Stimulated activated CD8-positive, alpha-beta memory T cell treated with anti-CD3 and anti-CD28 coated beads, Interleukin-7, amount 100 ng/mL, for 48 hours (primary cell): Measurements from ENCODE around the gene LCP1.

ENCODE experiments used
- DNase-seq, 2 donors: peaks; one replicate each; pipeline ENCODE4 v3.0.0-alpha.2; 2020; ENCODE audit warnings: low read depth in 1 of 2; ENCODE audit errors: extremely low read depth in 1 of 2

Gene LCP1

DNA sequence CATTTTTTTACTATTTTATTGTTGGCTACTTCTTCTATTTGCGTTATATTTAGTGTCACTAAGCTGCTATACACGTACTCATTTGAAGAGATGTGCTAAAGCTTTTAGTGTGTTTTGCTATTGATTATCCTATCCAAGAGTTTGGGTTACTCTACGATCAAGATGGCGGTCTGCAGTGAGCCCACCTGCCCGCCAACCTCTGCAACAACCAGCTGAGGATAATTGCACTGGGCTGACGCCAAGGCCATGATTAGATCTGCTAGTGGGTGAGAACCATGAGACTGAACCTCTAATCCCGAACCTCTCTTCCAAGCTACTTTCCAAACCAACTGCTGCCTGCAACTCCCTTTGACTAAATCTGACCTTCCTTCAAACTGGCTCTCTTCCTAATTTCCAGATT lies 78.9 kb downstream of the LCP1 start:
- DNase-seq: no peak

GRCh38 chr13:46102255-46102605 lies 79.7 kb downstream of the LCP1 start:
- no peak for DNase-seq

DNA sequence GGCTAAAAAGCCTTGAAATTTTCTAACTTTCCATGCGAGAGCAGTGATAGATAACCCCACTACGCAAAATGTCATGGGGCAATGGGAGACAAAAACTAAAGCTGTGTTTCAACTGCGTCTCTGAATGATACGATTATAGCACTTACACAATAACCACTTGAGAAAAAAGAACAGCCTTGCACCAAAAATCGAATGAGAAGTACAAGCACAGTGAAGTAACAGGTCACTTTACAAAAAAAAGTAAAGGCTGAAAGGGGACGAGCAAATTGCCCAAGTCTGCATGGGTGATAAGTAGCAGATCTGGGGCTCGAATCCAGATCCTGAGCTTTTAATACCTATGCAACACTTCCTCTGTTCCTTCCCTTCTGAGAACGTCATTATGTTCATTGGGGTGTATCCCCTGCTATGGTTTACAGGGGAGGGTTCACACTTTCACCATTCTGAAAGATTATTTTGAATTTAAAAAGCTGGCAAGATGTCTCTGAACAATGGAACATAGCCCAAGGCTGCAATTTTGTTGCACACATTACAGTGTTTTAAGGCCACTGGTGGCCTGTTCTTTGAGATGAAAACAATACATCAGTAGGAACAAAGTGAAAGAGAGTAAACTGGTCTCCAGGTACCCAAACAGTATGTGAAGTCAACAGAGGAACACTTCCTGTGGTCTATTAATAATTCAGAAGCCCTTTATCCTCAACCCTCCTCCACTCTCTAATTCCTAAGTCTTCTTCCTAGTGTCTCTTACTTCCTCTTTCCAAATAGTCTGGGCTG lies 80.3 kb downstream of the LCP1 start:
- no peak for DNase-seq

DNA sequence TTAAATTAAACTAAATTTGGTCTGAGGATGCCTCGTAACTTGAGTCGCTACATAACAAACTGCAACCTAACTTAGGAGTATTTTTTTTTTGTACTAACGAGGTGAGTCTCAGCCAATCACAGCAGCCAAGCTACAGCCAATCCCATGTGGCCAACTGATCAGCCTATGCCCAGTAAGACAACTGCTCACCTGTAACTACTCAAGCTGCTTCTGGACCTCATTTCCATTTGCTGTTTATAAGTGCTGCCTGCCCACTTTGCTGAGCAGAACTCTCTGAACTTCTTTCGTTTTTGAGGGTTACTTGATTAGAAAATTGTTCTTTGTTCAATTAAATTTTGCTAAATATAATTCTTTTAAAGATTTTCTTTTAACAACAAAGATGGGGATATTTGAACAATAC lies 81.0 kb downstream of the LCP1 start:
- no peak for DNase-seq

GRCh38 chr13:46100191-46100815 lies 81.7 kb downstream of the LCP1 start:
- DNase-seq: no peak

- no peak for DNase-seq
Measured at GRCh38 chr13:46097663-46098062, 84.3 kb downstream of the LCP1 start.

- no peak for DNase-seq
Measured at GRCh38 chr13:46097015-46097414, 85.0 kb downstream of the LCP1 start.

DNA sequence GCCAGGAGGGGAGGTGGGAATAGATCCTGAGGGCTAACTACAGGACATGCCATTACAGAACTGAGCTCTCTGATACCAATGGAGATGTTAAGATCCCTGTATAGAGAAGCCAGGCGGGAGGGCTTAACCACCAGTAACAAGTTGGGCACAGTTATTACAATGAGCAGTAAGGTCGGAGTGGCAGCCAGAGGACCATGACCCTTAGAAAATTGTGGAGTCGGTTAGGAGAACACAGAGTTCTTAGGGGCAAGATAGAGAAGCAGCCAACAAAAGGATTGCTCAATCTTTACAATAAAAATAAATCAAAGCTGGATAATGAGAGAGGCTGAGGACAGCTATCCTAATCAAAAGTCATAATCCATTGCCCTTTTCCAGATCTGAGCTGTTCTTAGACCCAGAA lies 87.5 kb downstream of the LCP1 start:
- DNase-seq: no peak

DNA sequence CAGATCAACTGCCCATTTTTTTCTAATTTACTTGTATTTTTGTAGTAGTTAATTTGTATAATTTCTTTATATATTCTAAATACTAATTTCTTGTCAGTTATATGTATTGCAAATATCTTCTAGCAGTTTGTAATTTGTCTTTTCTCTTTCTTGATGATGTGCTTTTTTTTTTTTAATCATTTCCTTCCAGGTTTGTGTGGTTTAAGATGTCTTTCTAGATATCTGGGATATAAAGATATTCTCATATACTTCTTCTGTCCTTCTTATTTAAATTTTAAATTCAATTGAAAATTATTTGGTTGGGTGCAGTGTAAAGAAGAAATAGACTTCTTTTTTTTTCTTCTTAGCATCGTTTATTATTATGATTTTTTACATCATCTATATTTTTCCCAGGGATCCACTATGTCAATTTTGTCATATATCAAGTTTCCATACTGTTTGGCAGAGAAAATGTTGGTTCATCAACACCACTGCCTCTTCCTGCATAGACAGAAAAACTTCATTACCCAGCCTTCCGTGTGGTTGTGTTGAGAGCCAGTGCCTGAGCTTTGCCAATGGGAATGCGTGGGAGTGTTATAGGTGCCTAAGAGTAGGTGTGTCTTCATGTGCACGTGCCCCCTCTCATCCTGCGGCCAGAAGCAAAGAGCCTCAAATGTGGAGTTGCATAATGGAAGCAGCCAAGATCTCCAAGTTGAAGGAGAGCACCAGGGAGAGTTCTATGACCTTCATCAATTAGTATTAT lies 93.0 kb downstream of the LCP1 start:
- no peak for DNase-seq

DNA sequence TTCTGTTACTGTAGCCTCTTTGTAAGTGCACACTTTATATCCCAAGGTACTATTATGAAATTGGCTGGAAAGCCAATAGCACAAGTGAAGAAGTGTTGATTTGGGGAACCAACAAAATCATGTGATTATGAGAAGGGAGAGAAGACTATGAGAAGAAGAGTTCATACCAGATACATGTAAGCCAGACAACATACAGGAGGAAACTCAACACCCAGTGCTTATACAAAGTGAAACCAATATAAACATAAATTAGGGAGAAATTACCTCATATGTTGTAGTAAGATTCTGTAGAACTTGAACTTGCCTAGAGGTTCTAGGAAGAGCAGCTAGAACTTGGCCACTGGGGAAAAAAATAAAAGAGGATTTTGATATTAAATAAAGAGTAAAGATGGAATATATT lies 94.5 kb downstream of the LCP1 start:
- no peak for DNase-seq

DNA sequence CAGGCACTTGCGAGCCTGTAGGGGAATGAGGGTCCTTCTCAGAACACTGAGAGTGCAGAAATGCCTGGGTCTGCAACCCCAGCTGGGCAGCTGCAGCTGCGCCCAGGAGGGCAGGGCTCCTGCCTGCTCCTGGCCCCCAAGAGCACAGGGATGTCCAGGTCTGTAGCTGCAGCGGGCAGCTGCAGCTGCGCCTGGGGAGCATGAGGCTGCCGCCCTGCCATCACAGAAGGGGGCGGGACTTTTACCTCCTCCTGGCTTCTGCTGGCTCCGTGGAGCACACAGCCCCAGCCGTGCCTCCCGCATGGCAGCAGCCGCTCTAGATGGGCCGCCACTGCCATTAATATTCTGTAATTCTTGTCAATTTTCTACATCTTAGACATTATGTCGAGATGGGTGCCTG lies 95.0 kb downstream of the LCP1 start:
- no peak for DNase-seq

- DNase-seq: no peak
Measured at GRCh38 chr13:46086421-46086922, 95.5 kb downstream of the LCP1 start.

DNA sequence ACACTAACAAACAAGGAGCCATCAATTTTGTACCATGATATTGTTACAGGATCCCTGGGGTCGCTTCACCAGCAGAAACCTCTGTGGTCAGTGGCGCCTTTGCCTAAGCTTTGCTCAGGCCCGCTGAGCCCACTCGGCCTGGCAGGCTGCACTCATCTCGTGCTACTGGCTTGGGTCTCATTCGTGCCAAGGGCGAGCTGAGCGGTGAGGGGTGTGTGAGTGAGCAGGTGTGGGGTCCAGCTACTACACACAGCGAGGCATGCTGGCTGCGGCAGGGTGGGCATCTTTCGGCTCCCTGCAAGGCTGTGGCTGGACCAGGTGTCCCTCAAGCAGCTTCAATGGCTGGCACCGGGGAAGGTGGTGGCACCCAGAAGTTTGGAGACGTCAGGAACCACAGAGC lies 96.2 kb downstream of the LCP1 start:
- no peak for DNase-seq

DNA sequence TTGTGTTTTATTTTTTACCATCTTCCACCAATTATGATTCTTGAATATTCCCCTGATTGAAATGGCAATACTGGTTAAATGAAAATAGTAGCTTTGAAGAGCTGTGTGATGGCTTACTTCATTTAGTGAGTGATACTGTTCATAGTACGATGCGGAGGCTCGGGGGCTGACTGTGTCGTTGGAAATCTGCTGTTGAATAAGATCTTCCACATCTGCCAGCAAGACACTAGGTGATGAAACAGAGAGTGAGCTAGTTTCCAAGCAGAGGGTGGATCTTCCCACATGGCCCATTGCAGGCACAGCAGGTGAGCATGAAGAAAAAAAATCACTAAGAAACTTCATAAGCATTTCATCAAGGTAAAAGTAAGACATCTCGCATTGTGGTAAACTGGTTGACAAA lies 99.7 kb downstream of the LCP1 start:
- no peak for DNase-seq

DNA sequence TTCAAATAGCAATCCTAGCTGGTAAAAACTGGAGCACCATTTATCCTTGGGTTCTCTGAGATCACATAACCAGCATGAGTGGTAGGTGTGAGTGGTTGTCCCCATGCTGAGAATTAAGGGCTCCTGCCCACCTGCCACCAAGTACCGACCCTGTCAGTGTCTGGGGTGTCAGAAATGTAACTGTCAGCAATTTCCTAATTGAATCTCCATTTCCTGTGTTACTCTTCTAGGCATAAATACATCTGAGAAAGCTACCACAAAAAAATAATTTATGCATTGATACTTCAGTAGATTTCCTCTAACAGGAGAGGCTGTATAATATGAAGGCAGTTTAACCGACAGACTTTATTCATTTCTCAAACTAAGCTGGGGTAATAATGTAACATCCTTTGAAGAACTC lies 102.2 kb downstream of the LCP1 start:
- no peak for DNase-seq

DNA sequence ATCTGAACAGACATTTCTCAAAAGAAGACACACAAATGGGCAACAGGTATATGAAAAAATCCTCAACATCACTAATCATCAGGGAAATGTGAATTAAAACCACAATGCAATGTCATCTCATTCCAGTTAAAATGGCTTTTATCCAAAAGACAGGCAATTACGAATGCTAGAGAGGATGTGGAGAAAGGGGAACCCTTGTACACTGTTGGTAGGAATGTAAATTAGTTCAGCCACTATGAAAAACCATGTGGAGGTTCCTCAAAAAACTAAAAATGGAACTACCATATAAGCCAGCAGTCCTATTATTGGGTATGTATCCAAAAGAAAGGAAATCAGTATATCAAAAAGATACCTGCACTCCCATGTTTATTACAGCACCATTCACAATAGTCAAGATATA lies 104.7 kb downstream of the LCP1 start:
- no peak for DNase-seq

GRCh38 chr13:46076827-46077226 lies 105.2 kb downstream of the LCP1 start:
- no peak for DNase-seq
